ENCODE results near the gene GDI1.
A peak's percentile ranks its signal among the peaks of the same experiment; 100 is the strongest.

The GDI1 gene

DNA sequence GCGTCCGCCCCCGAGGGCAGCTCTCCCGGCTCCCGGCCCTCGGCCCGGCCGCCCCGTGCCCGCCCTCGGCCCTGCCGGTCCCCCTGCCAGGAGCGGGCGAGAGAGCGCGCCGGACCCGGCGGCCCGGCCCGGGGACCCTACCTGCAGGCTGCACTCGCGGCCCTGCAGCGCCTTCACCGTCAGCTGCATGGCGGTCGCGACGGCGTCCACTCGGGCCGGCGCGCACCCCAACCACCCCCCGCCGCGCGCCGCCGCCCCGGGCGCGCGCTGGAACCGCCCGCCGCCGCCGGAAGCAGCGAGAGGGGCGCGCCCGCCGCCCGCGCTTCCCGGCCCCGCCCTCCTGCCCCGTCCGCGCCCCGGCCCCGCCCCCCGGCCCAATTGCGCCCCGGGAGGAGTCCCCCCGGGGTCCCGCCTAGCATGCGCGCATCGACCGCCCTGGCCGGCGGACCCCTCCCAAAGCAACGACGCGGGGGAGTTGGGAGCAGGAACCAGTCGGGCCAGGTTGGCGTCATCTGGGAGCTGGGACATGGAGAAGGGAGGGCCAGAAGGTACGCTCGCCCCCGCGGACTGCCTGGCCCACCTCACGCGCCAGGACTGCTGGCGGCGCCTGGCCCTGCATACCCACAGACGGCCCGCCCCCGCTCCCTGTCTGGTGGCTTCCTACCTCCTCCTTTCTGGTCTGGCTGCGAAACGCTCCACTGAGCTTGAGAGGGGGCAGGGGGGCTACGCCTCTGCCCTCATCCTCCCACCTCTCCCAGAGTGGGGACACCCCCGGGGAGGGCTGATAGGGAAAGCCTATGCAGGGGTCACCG is 49.6 kb downstream of the GDI1 start, which contains the start of gene UBL4A:
Gene UBL4A (minus strand): TSS at position 220 of the 812 bp plus-strand sequence. CDS start 31 bp downstream, at position 189.
- ChIA-PET CTCF (interaction anchor here (0.6 to 1.5 kb wide), 4 partner anchors 10 to 89 kb away, joined by 3 to 5 read pairs (median 4); no protein-coding TSS in a partner anchor), POLR2A (no interaction called here)
- TF ChIP-seq CTCF (IDR thresholded peaks at IDR 0.05; ENCODE audit: control extremely low read depth, extremely low read depth, low read depth, missing control alignments), result no peak
- DNase-seq (ENCODE audit: extremely low spot score), result peak; percentile 74

DNA sequence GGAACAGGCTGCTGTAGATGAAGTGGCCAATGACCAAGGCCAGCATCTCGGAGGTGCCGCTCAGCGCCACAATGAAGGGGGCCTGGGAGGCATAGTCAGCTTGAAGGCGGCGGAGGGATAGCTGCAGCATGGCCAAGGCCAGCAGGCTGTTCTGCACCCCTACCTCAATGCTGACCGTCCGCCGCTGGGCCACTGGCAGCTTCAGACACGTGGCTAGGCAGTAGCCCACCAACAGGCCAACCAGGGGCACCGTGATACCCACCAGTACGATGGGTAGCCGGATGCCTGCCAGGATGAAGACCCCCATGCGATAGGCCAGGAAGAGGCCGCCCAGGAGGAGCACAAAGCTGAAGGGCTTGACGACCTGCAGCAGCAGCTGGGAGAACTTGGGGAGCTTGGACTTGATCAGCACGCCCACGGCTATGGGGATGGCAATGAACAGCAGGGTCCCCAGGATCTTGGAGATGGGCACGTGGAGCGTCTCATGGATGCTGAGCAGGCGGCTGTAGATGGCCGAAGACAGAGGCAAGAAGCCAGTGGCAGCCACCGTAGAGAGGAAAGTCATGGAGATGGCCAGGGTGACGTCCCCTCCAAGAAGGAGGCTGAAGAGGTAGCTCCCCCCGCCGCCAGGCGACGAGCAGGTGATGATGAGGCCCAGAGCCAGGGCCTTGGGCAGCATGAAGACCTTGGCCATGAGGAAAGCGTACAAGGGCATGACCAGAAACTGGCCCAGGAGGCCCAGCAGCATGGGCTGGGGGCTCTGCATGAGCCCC is 50.8 kb downstream of the GDI1 start:
- POLR2A ChIA-PET, result no interaction called here
- no peak for DNase-seq (ENCODE audit: extremely low spot score)
- TF ChIP-seq CTCF (IDR thresholded peaks at IDR 0.05; ENCODE audit: control extremely low read depth, extremely low read depth, low read depth, missing control alignments), result no peak
- CTCF ChIA-PET, result interaction anchor here (1.2 to 1.5 kb wide), 2 partner anchors 9 to 90 kb away, joined by 3 to 5 read pairs; no protein-coding TSS in a partner anchor

GRCh38 chrX:154488336-154489075 is 51.6 kb downstream of the GDI1 start:
- CTCF ChIA-PET, result interaction anchor here (1.5 kb wide), 1 partner anchor 8 kb away, joined by 5 read pairs; no protein-coding TSS in a partner anchor
- TF ChIP-seq CTCF (IDR thresholded peaks at IDR 0.05; ENCODE audit: control extremely low read depth, extremely low read depth, low read depth, missing control alignments), result no peak

GRCh38 chrX:154489182-154489581 is 52.2 kb downstream of the GDI1 start:
- ChIA-PET CTCF (interaction anchor here (2.1 kb wide), 1 partner anchor 116 kb away, joined by 8 read pairs; no protein-coding TSS in a partner anchor), POLR2A (interaction anchor here (0.6 to 1.8 kb wide), 3 partner anchors 10 to 118 kb away, joined by 3 to 7 read pairs (median 4); partner anchors contain the start of gene LAGE3)
- TF ChIP-seq CTCF (IDR thresholded peaks at IDR 0.05; ENCODE audit: control extremely low read depth, extremely low read depth, low read depth, missing control alignments), result no peak
- no peak for DNase-seq (ENCODE audit: extremely low spot score)

More at GRCh38 chrX:154488336-154489075, 51.6 kb downstream of the GDI1 start:
- DNase-seq (ENCODE audit: extremely low spot score), result no peak
- POLR2A ChIA-PET, result interaction anchor here (0.6 kb wide), 2 partner anchors 10 to 63 kb away, joined by 3 to 4 read pairs; partner anchors contain the start of gene LAGE3

- DNase-seq (ENCODE audit: extremely low spot score), result no peak
- no peak for TF ChIP-seq CTCF (IDR thresholded peaks at IDR 0.05; ENCODE audit: control extremely low read depth, extremely low read depth, low read depth, missing control alignments)
- ChIA-PET CTCF (interaction anchor here (0.7 to 2.1 kb wide), 6 partner anchors 20 to 119 kb away, joined by 3 to 8 read pairs (median 3); partner anchors contain the start of gene FAM3A), POLR2A (interaction anchor here (1.0 to 1.8 kb wide), 5 partner anchors 11 to 119 kb away, joined by 3 to 7 read pairs (median 4); partner anchors contain the start of gene LAGE3)
Measured at GRCh38 chrX:154490021-154490413, 53.1 kb downstream of the GDI1 start.

Measured in GM10248 (cell line).